HepG2 (cell line): Measurements from ENCODE around the gene RPL27A. TPM values are rescaled to one million over a fixed set of nuclear protein-coding genes. Genes with fewer than 3 reads are reported as not detected.

Experiments used
- ATAC-seq: fragments of 200-7000 bp; cut with Tn5 transposase; 3 replicates; pipeline ENCODE4 v1.9.1; 2020; ENCODE audit warnings: mild to moderate bottlenecking, moderate library complexity
- BruUV-seq: library from RNA; stranded (reverse); fragments of 400-500 nt; replicated peaks from 2 replicates; lab custom pipeline; 2021; lab: Mats Ljungman, UMichigan
- CTCF ChIA-PET: fragments of 300-600 bp; formaldehyde crosslinking; extraction: SDS; loops from one replicate; lab custom pipeline; 2021; ENCODE audit warnings: low total read pairs, inconsistent platforms, low intra/inter-chr PET ratio; lab: Yijun Ruan, JAX
- POLR2A ChIA-PET: fragments of 350-600 bp; sonication (Branson Sonifier 250); formaldehyde crosslinking; loops from one replicate; lab custom pipeline; 2020; ENCODE audit warnings: antibody characterized with exemption, inconsistent platforms; lab: Yijun Ruan, JAX
- DNase-seq: peaks from one replicate; pipeline ENCODE4 v3.0.0-alpha.2; 2015; ENCODE audit warnings: low spot score
- FAIRE-seq: peaks from 3 replicates; lab custom pipeline; 2011; peaks lifted over from hg19 to GRCh38; lab: Jason Lieb, UNC
- H2AFZ ChIP-seq: one replicate; pipeline ENCODE4 v1.6.1; 2011; ENCODE audit warnings: low read length, inconsistent platforms
- H3K27ac ChIP-seq: fragments of 300-600 bp; 3 replicates; pipeline ENCODE4 v1.8.0; 2011; ENCODE audit warnings: mixed run types, mild to moderate bottlenecking, mixed read lengths, low read length, inconsistent platforms; ENCODE audit not compliant: insufficient read depth; ENCODE audit errors: extremely low read length
- H3K27me3 ChIP-seq, 2 experiments: fragments of 200-600 bp in 1 of 2; 2 replicates in 1 of 2; 3 replicates in 1 of 2; pipeline versions ENCODE4 v1.6.0 to v1.8.0; 2011; ENCODE audit warnings: low read length in 2 of 2, mild to moderate bottlenecking in 2 of 2, moderate library complexity in 2 of 2, inconsistent platforms in 1 of 2; ENCODE audit not compliant: insufficient read depth in 2 of 2, control insufficient read depth in 1 of 2
- H3K36me3 ChIP-seq, 2 experiments: fragments of 200-600 bp in 1 of 2; replicated peaks in 1 of 2; 2 replicates in 1 of 2; 3 replicates in 1 of 2; pipeline versions ENCODE4 v1.5.1 to v1.8.0; 2011; ENCODE audit warnings: low read length in 2 of 2, inconsistent platforms in 1 of 2; ENCODE audit not compliant: insufficient read depth in 2 of 2, control insufficient read depth in 1 of 2
- H3K4me1 ChIP-seq: 2 replicates; pipeline ENCODE4 v1.5.1; 2012; ENCODE audit warnings: low read length, inconsistent platforms; ENCODE audit not compliant: insufficient read depth
- H3K4me2 ChIP-seq: 2 replicates; pipeline ENCODE4 v1.6.0; 2011; ENCODE audit warnings: low read depth, low read length, inconsistent platforms
- H3K4me3 ChIP-seq, 3 experiments: fragments of 200-600 bp in 1 of 3; sonication (generic), shearing (Covaris generic) in 1 of 3; replicated peaks in 1 of 3; 2 replicates each; pipeline ENCODE4 v1.5.1; 2011 to 2016; ENCODE audit warnings: low read length in 3 of 3, inconsistent platforms in 2 of 3, low read depth in 2 of 3, mild to moderate bottlenecking in 2 of 3, control low read depth in 1 of 3, mixed read lengths in 1 of 3; ENCODE audit not compliant: insufficient read depth in 1 of 3
- H3K79me2 ChIP-seq: one replicate; pipeline ENCODE4 v1.6.1; 2011; ENCODE audit warnings: low read length, inconsistent platforms; ENCODE audit not compliant: insufficient read depth
- H3K9ac ChIP-seq: 2 replicates; pipeline ENCODE4 v1.6.0; 2011; ENCODE audit warnings: mild to moderate bottlenecking, low read depth, low read length, inconsistent platforms; ENCODE audit not compliant: insufficient read depth
- H3K9me3 ChIP-seq: 2 replicates; pipeline ENCODE4 v1.5.1; 2012; ENCODE audit warnings: mild to moderate bottlenecking, low read length
- H4K20me1 ChIP-seq: 2 replicates; pipeline ENCODE4 v1.6.0; 2011; ENCODE audit warnings: inconsistent platforms, mild to moderate bottlenecking, low read length, moderate library complexity; ENCODE audit not compliant: insufficient read depth
- FOSL2 ChIP-seq: sonication (generic); formaldehyde crosslinking; IDR thresholded peaks from 2 replicates; pipeline ENCODE4 v1.4.0; 2020; ENCODE audit warnings: missing genetic modification reagents
- TFDP1 ChIP-seq: IDR thresholded peaks from 2 replicates; pipeline ENCODE4 v1.6.1; 2016; ENCODE audit warnings: missing compliant biosample characterization, missing genetic modification reagents, borderline replicate concordance
- WGBS: methylation state at CpG from one replicate; pipeline ENCODE4 v1.1.6; 2017; ENCODE audit warnings: low lambda C conversion rate; 5-methylcytosine and 5-hydroxymethylcytosine counted together
- in situ Hi-C: cut with HindIII; loops from 2 replicates; pipeline ENCODE4 v1.10.0; 2017; ENCODE audit warnings: low pct_unique_long_range_greater_than_20kb; ENCODE audit not compliant: extremely low pct_ligation_motif_present
- intact Hi-C: fragments of 100-400 bp; cut with micrococcal nuclease; formaldehyde crosslinking; loops from one replicate; pipeline ENCODE4 v1.10.0; 2022; ENCODE audit not compliant: unreplicated experiment
- polyA plus RNA-seq, 8 experiments: library from polyadenylated mRNA; depleted of rRNA in 3 of 8; stranded (reverse) in 7 of 8; unstranded in 1 of 8; fragments of >200 nt; fragmentation: Illumina TruSeq in 4 of 8; extraction: Trizol in 4 of 8; gene quantifications; 2 replicates each; pipeline versions ENCODE4 v1.2.1 to v1.2.3, GENCODE V29; 2011 to 2016; ENCODE audit warnings: low read depth in 4 of 8, missing spikeins in 1 of 8, mixed read lengths in 1 of 8; ENCODE audit not compliant: insufficient read depth in 1 of 8
- total RNA-seq, 5 experiments: library from RNA; depleted of rRNA; stranded (reverse); fragments of >200 nt; fragmentation: Illumina TruSeq; extraction: Trizol; gene quantifications; 2 replicates each; pipeline ENCODE4 v1.2.3, GENCODE V29; 2016; ENCODE audit warnings: low read depth in 1 of 5
- TF ChIP-seq, protein P1 (sequence below): sonication (generic); formaldehyde crosslinking; IDR thresholded peaks from 2 replicates; pipeline ENCODE4 v1.5.0; 2020; ENCODE audit warnings: mild to moderate bottlenecking, missing genetic modification reagents, borderline replicate concordance

RPL27A gene
- total and polyA plus RNA-seq, 2 of the 13 experiments (the other 11 are each of a cell fraction or from before 2014, with no cell fraction given) = 1,531 to 2,153 TPM

GRCh38 chr11:8714622-8715225, 32.1 kb downstream of the RPL27A start:
- Histone ChIP-seq H3K9me3 (no peaks in the 10 kb centered on the region), H3K4me1 (peaks cover 69% of the 10 kb centered on the region), H3K9ac (no peak overlapping the region), H4K20me1 (no peaks in the 10 kb centered on the region), H3K4me3 (no peak overlapping the region), H3K27ac (no peak overlapping the region), H3K36me3 (peaks cover 0 to 10% of the 10 kb centered on the region in 2 experiments; a peak in 2 of 5 replicates), H3K79me2 (no peaks in the 10 kb centered on the region), H3K27me3 (no peaks in the 10 kb centered on the region), H2AFZ (no peak overlapping the region), H3K4me2 (0 out of 2 replicates have a peak overlapping the region, but pooled peaks have one; percentile 27)
- no TSS peak for BruUV-seq
- DNase-seq (no peak), FAIRE-seq (no peak), ATAC-seq (no peak)
- intact Hi-C loops = no loop called here
- POLR2A ChIA-PET = interaction anchor here (1.1 to 5.5 kb wide), 3 partner anchors 16 to 33 kb away, joined by 3 to 35 read pairs (median 9); partner anchors contain the start of genes RPL27A and TRIM66
- CTCF ChIA-PET = no interaction called here
- in situ Hi-C loops = no loop called here
- WGBS = 92% methylated on average over 3 of the region's 4 CpGs
- TF ChIP-seq TFDP1 (no peak), FOSL2 (0 out of 2 replicates have a peak, but pooled peaks have one; percentile 36)
- TF ChIP-seq, protein P1, sequence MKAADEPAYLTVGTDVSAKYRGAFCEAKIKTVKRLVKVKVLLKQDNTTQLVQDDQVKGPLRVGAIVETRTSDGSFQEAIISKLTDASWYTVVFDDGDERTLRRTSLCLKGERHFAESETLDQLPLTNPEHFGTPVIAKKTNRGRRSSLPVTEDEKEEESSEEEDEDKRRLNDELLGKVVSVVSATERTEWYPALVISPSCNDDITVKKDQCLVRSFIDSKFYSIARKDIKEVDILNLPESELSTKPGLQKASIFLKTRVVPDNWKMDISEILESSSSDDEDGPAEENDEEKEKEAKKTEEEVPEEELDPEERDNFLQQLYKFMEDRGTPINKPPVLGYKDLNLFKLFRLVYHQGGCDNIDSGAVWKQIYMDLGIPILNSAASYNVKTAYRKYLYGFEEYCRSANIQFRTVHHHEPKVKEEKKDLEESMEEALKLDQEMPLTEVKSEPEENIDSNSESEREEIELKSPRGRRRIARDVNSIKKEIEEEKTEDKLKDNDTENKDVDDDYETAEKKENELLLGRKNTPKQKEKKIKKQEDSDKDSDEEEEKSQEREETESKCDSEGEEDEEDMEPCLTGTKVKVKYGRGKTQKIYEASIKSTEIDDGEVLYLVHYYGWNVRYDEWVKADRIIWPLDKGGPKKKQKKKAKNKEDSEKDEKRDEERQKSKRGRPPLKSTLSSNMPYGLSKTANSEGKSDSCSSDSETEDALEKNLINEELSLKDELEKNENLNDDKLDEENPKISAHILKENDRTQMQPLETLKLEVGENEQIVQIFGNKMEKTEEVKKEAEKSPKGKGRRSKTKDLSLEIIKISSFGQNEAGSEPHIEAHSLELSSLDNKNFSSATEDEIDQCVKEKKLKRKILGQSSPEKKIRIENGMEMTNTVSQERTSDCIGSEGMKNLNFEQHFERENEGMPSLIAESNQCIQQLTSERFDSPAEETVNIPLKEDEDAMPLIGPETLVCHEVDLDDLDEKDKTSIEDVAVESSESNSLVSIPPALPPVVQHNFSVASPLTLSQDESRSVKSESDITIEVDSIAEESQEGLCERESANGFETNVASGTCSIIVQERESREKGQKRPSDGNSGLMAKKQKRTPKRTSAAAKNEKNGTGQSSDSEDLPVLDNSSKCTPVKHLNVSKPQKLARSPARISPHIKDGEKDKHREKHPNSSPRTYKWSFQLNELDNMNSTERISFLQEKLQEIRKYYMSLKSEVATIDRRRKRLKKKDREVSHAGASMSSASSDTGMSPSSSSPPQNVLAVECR (CRISPR knock-in tag) = no peak
